Measurements from ENCODE around the gene NFATC2.

NFATC2 gene

DNA sequence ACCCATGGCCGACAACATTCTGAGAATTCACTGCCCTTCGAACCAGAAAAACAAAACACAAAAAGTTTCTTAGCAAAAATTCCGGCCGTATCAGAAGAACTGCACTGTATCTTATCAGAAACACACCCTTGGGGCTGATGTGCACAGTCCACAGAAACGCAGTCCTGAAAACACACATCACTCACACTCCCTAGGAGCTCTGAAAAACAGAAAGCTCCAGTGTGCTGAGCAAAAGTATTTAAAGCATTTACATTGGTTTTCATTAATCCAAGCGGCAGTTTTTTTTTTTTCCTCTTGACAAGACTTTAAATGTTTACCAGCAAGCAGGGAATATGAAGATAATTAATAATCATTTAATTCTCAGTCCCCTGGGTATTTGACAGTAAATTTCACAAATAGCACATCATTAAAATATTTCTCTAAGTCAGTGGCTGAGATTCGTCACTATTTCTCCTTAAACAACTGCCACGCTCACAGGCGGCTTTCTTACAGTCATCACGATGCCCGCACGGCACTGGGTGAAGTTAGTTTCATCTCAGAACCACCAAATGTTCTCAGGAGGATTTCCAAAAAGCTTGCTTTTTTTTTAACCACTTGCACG lies 13.3 kb downstream of the NFATC2 start:
- no peak overlapping the region for H3K27ac ChIP-seq
- no peak for TF ChIP-seq CTCF (conservative IDR thresholded peaks at IDR 0.05)

- H3K27ac ChIP-seq, result no peak overlapping the region
- no peak for TF ChIP-seq CTCF (conservative IDR thresholded peaks at IDR 0.05)
Observed at GRCh38 chr20:51528263-51529027, 14.1 kb downstream of the NFATC2 start.

DNA sequence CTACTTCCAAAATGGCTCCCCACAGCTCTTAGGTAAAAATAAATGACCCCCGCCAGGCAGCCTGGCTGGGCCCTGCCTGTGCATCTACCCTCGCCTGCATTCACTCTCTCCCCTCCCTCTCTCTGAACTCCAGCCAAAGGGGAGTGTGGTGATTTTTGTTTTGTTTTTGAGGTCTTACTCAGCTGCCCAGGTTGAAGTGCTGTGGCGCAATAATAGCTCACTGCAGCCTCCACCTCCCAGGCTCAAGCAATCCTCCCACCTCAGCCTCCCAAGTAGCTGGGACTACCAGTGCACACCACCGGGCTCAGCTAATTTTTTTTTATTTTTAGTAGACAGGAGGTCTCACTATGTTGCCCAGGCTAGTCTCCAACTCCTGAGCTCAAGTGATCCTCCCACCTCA lies 15.8 kb downstream of the NFATC2 start:
- H3K27ac ChIP-seq, result peak overlapping the region; percentile 65

DNA sequence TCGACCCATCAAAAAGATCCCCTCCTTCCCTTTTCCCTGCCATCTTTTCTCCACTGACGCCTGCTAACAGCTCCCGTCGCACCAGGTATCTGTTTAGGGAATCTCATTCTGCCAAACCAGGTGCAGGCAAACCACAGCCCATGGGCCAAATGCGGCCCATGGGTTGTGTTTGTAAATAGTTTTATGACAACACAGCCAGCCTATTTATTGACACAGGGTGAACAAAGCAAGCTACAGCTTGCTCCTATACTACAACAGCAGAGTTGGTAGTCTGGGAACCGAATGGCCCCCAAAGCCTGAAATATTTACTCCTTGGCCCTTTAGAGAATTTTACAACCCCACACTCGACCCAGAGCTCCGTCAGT lies 16.4 kb downstream of the NFATC2 start:
- peak overlapping the region; percentile 65 for H3K27ac ChIP-seq
- TF ChIP-seq CTCF (conservative IDR thresholded peaks at IDR 0.05), result no peak

More for the DNA sequence above, 15.8 kb downstream of the NFATC2 start:
- no peak for TF ChIP-seq CTCF (conservative IDR thresholded peaks at IDR 0.05)

DNA sequence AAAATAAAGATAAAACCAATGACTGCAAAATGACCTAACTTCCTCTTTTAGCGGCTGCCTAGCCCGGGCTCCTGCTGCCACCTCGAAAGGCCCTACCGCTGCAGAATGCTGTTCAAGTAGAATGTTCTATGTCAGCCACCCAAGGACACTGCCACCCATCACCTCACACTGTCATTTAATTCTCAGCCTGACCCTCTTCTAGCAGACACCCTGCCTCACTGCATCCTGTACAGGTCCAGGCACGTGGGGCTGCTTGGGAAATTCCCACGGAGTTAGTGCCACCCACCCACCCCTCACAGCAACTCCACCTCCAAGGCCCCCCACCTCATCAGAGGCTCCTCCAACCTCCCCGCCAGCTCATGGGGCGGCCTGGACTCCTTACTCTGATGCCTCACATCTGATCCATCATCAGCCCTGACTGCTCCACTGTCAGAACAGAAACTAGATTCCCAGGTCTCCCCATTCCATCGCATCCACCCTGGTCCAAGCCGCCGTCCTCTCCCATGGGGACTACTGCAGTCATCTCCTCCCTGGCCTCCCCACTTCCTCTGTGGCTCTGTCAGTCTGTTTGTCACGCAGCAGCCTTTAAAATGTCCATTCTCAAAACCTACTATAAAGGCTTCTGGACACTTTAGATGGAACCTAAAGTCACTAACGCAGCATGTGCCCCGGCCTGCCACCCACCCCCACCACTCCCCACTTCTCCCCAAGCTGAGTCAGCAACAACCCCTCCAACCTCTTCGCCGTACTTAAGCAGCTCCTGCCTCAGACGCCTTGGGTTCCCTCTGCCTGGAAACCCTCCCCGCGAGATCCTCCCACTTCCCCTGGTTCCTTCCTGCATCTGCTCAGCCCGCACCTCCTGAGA lies 17.0 kb downstream of the NFATC2 start:
- peak overlapping the region; percentile 65 for H3K27ac ChIP-seq
- no peak for TF ChIP-seq CTCF (conservative IDR thresholded peaks at IDR 0.05)

GRCh38 chr20:51523276-51524013 lies 19.1 kb downstream of the NFATC2 start:
- TF ChIP-seq CTCF (conservative IDR thresholded peaks at IDR 0.05), result no peak
- H3K27ac ChIP-seq, result no peak overlapping the region

Data from VCaP (cell line).